GM19397 (cell line): ENCODE data around the gene RAD51B.
A peak's percentile ranks its signal among the peaks of the same experiment; 100 is the strongest.

Experiments
- ATAC-seq: cut with Tn5 transposase; IDR thresholded peaks from one replicate; pipeline ENCODE4 v1.9.1; 2021; ENCODE audit warnings: mild to moderate bottlenecking, moderate library complexity; ENCODE audit not compliant: unreplicated experiment

The RAD51B gene

DNA sequence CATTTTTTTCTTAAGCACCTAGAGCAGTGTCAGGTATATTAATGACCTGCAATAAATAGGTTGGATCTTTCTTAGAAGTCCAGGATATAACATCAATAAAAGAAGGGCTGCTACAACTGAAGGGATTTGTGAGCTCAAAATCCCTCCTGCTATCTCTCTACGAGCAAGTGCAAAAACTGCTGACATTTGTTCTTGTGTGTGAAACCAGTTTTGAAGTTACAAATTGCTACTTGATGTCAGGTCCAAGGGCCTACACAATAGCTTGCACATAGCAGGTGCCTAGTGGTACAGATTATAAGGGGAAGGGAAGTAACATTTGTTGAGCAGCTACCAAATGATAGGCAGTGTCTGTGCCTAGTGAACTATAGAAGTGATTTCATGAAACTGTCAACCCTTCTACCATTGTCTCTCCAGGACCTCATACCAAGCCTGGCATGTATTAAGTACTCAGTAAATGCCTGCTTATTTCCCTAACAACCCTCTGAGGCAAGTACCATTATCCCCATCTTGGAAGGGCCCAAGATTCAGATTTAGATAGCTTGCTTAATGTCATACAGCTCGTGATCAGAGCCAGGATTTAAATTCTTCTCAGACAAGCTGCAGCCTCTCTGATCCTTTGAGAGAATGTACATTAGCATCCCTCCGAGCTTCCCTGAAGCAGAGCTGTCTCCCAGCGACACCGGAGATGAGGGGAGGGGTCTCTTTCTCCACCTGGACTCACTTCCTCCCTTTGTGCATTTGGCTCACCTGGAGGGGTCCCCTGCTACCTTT lies 673.0 kb downstream of the RAD51B start:
- ATAC-seq: no peak

- no peak for ATAC-seq
Observed at GRCh38 chr14:68493152-68493911, 673.8 kb downstream of the RAD51B start.

- peak; percentile 57 for ATAC-seq
Observed at GRCh38 chr14:68495101-68496039, 675.8 kb downstream of the RAD51B start.

- no peak for ATAC-seq
Observed at GRCh38 chr14:68497011-68497410, 677.4 kb downstream of the RAD51B start.

DNA sequence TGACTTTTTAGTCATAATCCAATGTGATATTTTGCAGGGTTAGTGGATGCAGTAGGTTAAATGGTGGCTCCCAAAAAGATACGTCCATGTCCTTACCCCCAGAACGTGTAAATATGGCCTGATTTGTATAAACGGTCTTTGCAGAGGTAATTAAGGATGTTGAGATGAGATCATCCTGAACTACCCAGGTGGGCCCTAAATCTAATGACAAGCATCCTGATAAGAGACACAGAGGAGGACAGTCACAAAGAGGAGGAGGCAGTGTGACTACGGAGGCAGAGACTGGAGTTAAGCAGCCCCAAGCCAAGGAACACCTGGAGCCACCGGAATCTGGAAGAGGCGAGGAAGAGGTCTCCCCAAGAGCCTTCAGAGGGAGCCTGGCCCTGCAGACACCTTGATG lies 679.9 kb downstream of the RAD51B start:
- no peak for ATAC-seq

- ATAC-seq: no peak
Observed at GRCh38 chr14:68501171-68501570, 681.6 kb downstream of the RAD51B start.

GRCh38 chr14:68501614-68502052 lies 682.1 kb downstream of the RAD51B start:
- ATAC-seq: no peak

DNA sequence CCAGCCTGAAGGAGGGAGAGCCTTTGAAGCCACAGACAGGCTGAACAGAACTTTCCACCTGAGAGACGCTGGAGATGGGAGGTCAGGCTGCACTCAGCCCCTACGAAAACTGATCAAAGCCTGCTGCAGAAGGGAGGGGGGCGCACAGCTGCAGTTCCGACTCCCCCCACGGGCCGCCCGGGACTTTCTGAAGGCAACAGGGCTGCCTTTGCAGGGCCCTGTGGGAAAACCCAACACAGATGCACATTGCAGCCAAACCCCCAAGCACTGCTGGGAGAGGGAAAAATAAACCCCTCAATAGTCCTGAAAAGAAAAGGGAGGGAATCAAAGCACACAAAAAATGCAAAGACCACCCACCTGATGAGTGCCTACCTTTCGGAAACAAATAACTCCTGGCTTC lies 682.7 kb downstream of the RAD51B start:
- ATAC-seq: no peak

GRCh38 chr14:68503186-68503825 lies 683.7 kb downstream of the RAD51B start:
- ATAC-seq: no peak

DNA sequence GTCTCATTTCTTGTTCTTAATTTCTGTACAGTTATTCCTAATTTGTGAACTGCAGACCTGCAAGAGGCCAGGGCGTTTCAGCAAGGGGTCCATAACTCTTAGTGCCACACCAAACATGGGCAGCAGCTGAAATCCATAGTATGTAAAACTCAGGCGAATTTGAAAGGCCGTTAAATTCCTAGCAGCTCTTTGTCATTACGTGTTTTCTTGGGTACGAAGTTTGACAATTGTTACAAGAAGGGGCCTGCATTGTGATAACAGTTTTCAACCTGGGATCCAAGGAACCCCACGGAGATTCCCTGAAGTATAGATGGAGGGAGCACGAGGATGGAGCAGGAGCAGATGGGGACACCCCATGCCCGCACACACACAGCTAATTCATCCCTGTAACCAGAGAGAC lies 685.3 kb downstream of the RAD51B start:
- ATAC-seq: no peak

DNA sequence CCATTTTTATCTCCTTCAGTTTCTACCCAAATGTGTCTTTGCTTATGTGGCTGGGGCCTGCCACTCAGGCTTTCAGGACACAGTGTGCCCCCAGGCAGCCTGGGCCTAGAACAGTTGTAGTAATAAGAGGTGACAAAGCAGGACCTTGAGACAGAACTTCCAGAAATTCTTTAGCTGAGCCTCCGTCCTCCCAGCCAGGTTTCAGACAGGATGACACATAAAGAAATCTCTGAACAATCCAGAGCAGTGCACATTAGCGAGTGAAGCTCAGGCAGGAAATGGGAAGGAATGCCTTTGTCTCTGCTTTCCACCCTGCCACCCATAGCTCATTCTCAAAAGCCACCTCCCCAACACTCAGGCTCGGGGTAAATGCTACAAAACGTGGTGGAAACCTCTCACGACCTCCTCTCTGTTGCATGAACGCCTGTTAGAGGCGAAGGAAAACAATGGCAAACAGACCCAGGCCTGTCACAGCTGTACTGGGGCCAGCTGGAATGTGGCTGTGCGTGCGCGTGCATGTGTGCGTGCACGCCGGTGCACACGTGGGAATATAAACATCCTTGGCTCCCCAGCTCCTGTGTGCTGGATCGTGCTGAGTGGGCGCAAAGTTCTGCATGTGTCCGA lies 686.6 kb downstream of the RAD51B start:
- ATAC-seq: no peak

DNA sequence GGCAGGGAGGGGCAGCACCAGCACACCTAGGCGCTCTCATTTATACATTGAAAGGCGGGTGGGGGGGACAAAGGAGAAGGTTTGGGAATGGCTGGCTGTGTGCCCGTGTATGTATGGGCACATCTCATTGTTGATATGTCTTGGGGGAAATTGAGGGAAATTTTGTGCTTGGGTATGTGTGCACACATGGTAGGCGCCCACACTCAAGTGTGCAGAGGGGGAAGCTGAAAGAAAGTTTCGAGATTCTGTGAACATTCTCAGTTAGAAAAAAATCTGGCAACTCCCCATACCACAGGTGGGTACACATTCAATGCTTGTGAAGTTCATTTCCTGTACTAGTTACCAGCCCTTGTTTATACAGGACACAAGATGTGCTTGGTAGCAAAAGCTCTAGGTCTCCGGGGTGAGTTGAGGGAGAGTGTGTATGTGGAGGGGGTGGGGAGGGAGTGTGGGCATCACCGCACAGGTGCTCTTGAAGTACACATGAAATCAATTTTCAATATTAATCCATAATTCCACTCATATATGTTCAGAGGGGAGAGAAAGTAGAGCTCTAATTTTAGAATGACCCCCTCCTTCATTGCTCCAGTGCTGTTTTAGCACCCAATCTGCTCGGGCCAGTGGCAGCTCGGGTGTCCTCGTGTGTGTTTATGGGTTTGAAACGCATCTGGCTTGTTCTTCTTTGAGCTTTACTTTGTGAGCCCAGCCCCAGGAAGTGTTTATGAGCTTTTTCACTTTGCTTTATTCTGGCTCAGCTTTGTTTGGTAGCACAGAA lies 687.3 kb downstream of the RAD51B start:
- peak; percentile 63 for ATAC-seq

- no peak for ATAC-seq
Observed at GRCh38 chr14:68507544-68508081, 688.0 kb downstream of the RAD51B start.

DNA sequence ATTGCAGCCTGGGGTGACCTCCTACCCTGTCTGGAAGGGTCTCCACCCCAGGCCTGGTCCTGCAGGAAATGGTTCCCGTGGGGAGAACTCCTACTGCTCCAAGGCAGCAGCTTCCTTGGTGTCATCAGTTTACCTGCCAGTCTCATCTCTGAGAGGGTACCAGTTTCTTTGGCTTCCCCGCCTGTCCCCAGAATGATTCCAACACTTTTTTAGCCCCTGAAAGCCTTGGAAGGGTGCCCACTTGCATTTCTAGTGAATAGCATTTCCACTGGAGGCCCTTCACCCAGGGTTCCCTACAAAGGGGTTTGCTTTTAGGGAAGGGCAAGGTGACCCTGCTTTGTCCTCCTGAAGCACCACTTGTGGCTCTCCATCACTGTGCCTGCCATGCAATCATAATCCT lies 689.0 kb downstream of the RAD51B start:
- ATAC-seq: no peak

GRCh38 chr14:68509188-68509983 lies 689.8 kb downstream of the RAD51B start:
- no peak for ATAC-seq

DNA sequence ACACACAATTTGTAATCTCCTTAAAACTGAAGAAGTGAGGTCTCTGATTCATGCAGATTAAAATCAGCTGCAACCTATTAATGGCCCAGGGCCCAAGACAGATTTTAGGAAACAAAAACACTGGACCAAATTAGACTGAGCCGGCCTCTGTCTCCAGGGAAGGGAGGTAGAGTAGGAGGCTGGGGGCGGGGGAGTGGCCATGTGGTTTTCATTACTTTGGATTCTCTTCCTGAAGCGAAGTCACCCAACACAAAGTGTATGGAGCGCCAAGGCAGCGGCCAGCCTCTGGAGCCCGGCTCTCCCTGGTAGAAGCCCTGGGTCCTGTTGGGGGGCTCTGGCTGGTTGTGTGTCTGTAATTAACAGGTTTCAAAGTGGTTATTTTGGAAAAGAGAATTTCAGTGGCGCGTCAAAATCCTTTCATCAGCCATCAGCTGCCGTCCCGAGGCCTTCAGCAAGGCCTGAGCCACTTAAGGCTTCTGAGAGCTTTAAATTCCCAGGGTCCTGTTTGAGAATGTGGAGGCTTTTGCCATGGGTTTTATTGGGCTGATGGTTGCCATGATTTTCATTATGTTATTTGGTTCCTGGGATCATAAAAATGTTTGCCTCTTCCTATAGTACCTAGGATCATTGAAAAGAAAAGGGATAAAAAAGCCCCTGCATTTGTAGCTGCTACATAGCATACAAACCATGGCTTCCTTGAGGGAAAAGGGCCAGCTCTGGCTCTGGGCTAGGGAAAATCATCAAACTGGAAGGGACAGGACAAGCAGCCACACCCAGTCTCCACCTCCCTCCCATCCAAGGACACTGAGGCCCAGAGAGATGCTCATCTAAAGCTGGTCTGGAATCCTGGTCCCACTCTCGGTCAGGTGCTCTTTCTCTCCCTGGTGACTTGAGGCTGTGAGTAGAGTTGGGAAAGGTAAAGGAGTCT lies 690.9 kb downstream of the RAD51B start:
- ATAC-seq: no peak
